ENCODE measurements around the gene RAP1GAP2. TPM values are rescaled to one million over a fixed set of nuclear protein-coding genes. Genes with fewer than 3 reads are reported as not detected.

Gene RAP1GAP2
- total RNA-seq, 4 donors from 2014 or later: 4.9 to 12.4 (median 10.0) TPM

GRCh38 chr17:2804912-2805311, 8.7 kb downstream of the RAP1GAP2 start:
- Histone ChIP-seq H3K27me3 (peaks cover 0 to 9% (median 0%) of the 10 kb centered on the region in 4 donors), H3K9me3 (no peaks in the 10 kb centered on the region), H3K36me3 (no peaks in the 10 kb centered on the region), H3K4me1 (no peaks in the 10 kb centered on the region), H3K27ac (no peak overlapping the region), H3K4me3 (no peak overlapping the region)
- intact Hi-C loops (cut with DNase I): no loop called here
- WGBS, 2 donors: 70 to 86% methylated on average over 6 to 7 of the region's 7 CpGs
- TF ChIP-seq POLR2A (IDR thresholded peaks at IDR 0.05) (no peak), CTCF (IDR thresholded peaks at IDR 0.05) (no peak)
- no peak for DNase-seq

- DNase-seq: no peak
- no peaks in the 10 kb centered on the region for H3K4me1 ChIP-seq
- intact Hi-C loops (cut with DNase I): no loop called here
- TF ChIP-seq CTCF (IDR thresholded peaks at IDR 0.05): no peak
- TF ChIP-seq POLR2A (IDR thresholded peaks at IDR 0.05): no peak
- no peak overlapping the region for H3K27ac ChIP-seq
- H3K9me3 ChIP-seq: no peaks in the 10 kb centered on the region
- H3K4me3 ChIP-seq: no peak overlapping the region
- 57 to 90% methylated on average over 2 to 3 of the region's 3 CpGs for WGBS, 2 donors
- no peaks in the 10 kb centered on the region for H3K36me3 ChIP-seq
- H3K27me3 ChIP-seq: peaks cover 0 to 4% (median 0%) of the 10 kb centered on the region in 4 donors
Measured at GRCh38 chr17:2805961-2806360, 9.7 kb downstream of the RAP1GAP2 start.

- Histone ChIP-seq H3K4me3 (no peak overlapping the region), H3K36me3 (no peaks in the 10 kb centered on the region), H3K27ac (no peak overlapping the region), H3K4me1 (peaks cover 0 to 9% (median 6%) of the 10 kb centered on the region in 3 donors), H3K9me3 (no peaks in the 10 kb centered on the region), H3K27me3 (no peaks in the 10 kb centered on the region)
- 78 to 89% methylated on average over 19 to 26 of the region's 30 CpGs for WGBS, 2 donors
- TF ChIP-seq CTCF (IDR thresholded peaks at IDR 0.05) (no peak), POLR2A (IDR thresholded peaks at IDR 0.05) (no peak)
- DNase-seq: no peak
- intact Hi-C loops (cut with DNase I): no loop called here
Measured at GRCh38 chr17:2808367-2809335, 12.4 kb downstream of the RAP1GAP2 start.

GRCh38 chr17:2809337-2809736, 13.1 kb downstream of the RAP1GAP2 start:
- Histone ChIP-seq H3K27me3 (peaks cover 0 to 5% (median 0%) of the 10 kb centered on the region in 4 donors), H3K27ac (no peak overlapping the region), H3K9me3 (no peaks in the 10 kb centered on the region), H3K4me1 (peaks cover 0 to 13% (median 6%) of the 10 kb centered on the region in 3 donors), H3K36me3 (no peaks in the 10 kb centered on the region), H3K4me3 (no peak overlapping the region)
- DNase-seq: no peak
- no peak for TF ChIP-seq POLR2A (IDR thresholded peaks at IDR 0.05)
- TF ChIP-seq CTCF (IDR thresholded peaks at IDR 0.05): no peak
- intact Hi-C loops (cut with DNase I): no loop called here
- 92 to 100% methylated on average over 3 to 9 of the region's 14 CpGs for WGBS, 2 donors

GRCh38 chr17:2814049-2814448, 17.8 kb downstream of the RAP1GAP2 start:
- Histone ChIP-seq H3K27me3 (peaks cover 0 to 26% (median 0%) of the 10 kb centered on the region in 4 donors), H3K27ac (no peak overlapping the region), H3K9me3 (no peaks in the 10 kb centered on the region), H3K4me1 (peaks cover 3 to 28% (median 6%) of the 10 kb centered on the region in 3 donors), H3K36me3 (no peaks in the 10 kb centered on the region), H3K4me3 (peak overlapping the region in 2 of 4 donors; percentile 13 to 46)
- intact Hi-C loops (cut with DNase I): no loop called here
- 37 to 72% methylated on average over 5 of the region's 5 CpGs for whole genome bisulfite sequencing, 2 donors
- TF ChIP-seq CTCF (IDR thresholded peaks at IDR 0.05): no peak
- TF ChIP-seq POLR2A (IDR thresholded peaks at IDR 0.05): no peak
- DNase-seq: no peak
